HG02571 (cell line): ENCODE measurements around the gene CDH4.

Experiments
- ATAC-seq: cut with Tn5 transposase; IDR thresholded peaks from one replicate; pipeline ENCODE4 v1.9.1; 2021; ENCODE audit warnings: mild to moderate bottlenecking, moderate library complexity; ENCODE audit not compliant: unreplicated experiment

CDH4 gene

GRCh38 chr20:61861054-61861841, 609.2 kb downstream of the CDH4 start:
- no peak for ATAC-seq

- no peak for ATAC-seq
Observed at GRCh38 chr20:61861858-61862257, 609.8 kb downstream of the CDH4 start.

- no peak for ATAC-seq
Observed at GRCh38 chr20:61862881-61863280, 610.8 kb downstream of the CDH4 start.

GRCh38 chr20:61864481-61864880, 612.4 kb downstream of the CDH4 start:
- ATAC-seq: no peak

GRCh38 chr20:61865353-61865752, 613.3 kb downstream of the CDH4 start:
- ATAC-seq: no peak

GRCh38 chr20:61866165-61866564, 614.1 kb downstream of the CDH4 start:
- ATAC-seq: no peak

- ATAC-seq: no peak
Observed at GRCh38 chr20:61868006-61868405, 615.9 kb downstream of the CDH4 start.

- ATAC-seq: no peak
Observed at GRCh38 chr20:61868466-61869090, 616.5 kb downstream of the CDH4 start.

- ATAC-seq: no peak
Observed at GRCh38 chr20:61869750-61870507, 617.9 kb downstream of the CDH4 start.

GRCh38 chr20:61871160-61871559, 619.1 kb downstream of the CDH4 start:
- ATAC-seq: no peak

- no peak for ATAC-seq
Observed at GRCh38 chr20:61871913-61872312, 619.9 kb downstream of the CDH4 start.

GRCh38 chr20:61872371-61872900, 620.4 kb downstream of the CDH4 start:
- ATAC-seq: no peak

- no peak for ATAC-seq
Observed at GRCh38 chr20:61873651-61874420, 621.8 kb downstream of the CDH4 start.

- ATAC-seq: no peak
Observed at GRCh38 chr20:61874421-61875068, 622.5 kb downstream of the CDH4 start.

GRCh38 chr20:61875221-61875885, 623.3 kb downstream of the CDH4 start:
- ATAC-seq: no peak

- ATAC-seq: no peak
Observed at GRCh38 chr20:61875996-61876395, 623.9 kb downstream of the CDH4 start.

- no peak for ATAC-seq
Observed at GRCh38 chr20:61876952-61877728, 625.1 kb downstream of the CDH4 start.

GRCh38 chr20:61877776-61878477, 625.9 kb downstream of the CDH4 start:
- ATAC-seq: no peak
